CD4-positive, alpha-beta memory T cell (primary cell): ENCODE results near the gene VPS18. TPM values are rescaled to one million over a fixed set of nuclear protein-coding genes. Genes with fewer than 3 reads are reported as not detected.

Experiments
- CTCF ChIA-PET: fragments of 350-600 bp; sonication (Branson Sonifier 250); formaldehyde crosslinking; loops from one replicate; lab custom pipeline; 2021; ENCODE audit warnings: inconsistent platforms; ENCODE audit not compliant: partially characterized antibody; lab: Charles Lee
- POLR2A ChIA-PET: fragments of 350-600 bp; sonication (Branson Sonifier 250); formaldehyde crosslinking; loops from one replicate; lab custom pipeline; 2021; ENCODE audit not compliant: partially characterized antibody; lab: Charles Lee
- DNase-seq, 5 donors: peaks; one replicate each; pipeline versions ENCODE4 v3.0.0 to v3.0.0-alpha.2; 2020 to 2022; ENCODE audit warnings: mixed read lengths in 1 of 5
- H3K27ac ChIP-seq: one replicate; pipeline ENCODE4 v1.7.0; 2013; ENCODE audit warnings: low read depth, low read length
- H3K27me3 ChIP-seq: 2 replicates; pipeline ENCODE4 v1.7.0; 2013; ENCODE audit warnings: mild to moderate bottlenecking, low read length, moderate library complexity; ENCODE audit not compliant: insufficient read depth
- H3K36me3 ChIP-seq: 2 replicates; pipeline ENCODE4 v1.7.0; 2013; ENCODE audit warnings: mild to moderate bottlenecking, low read length, moderate library complexity; ENCODE audit not compliant: insufficient read depth
- H3K4me1 ChIP-seq: 2 replicates; pipeline ENCODE4 v1.7.0; 2013; ENCODE audit warnings: mild to moderate bottlenecking, low read length, moderate library complexity; ENCODE audit not compliant: insufficient read depth
- H3K4me3 ChIP-seq, 2 donors: one replicate each; pipeline ENCODE4 v1.7.0; 2013; ENCODE audit warnings: low read length in 2 of 2, mild to moderate bottlenecking in 1 of 2
- H3K9me3 ChIP-seq, 2 donors: one replicate each; pipeline ENCODE4 v1.7.0; 2013; ENCODE audit warnings: low read length in 2 of 2, control low read depth in 1 of 2; ENCODE audit not compliant: control insufficient read depth in 1 of 2
- H3K27ac Mint-ChIP-seq, 7 donors: one replicate each; pipeline ENCODE4 v1.8.0; 2020 to 2021; ENCODE audit warnings: mixed read lengths in 7 of 7, mild to moderate bottlenecking in 6 of 7, inconsistent platforms in 3 of 7, moderate library complexity in 3 of 7
- H3K27me3 Mint-ChIP-seq, 2 donors: one replicate each; pipeline ENCODE4 v1.8.0; 2020 to 2021; ENCODE audit warnings: mixed read lengths in 2 of 2
- H3K36me3 Mint-ChIP-seq, 2 donors: one replicate each; pipeline ENCODE4 v1.8.0; 2020 to 2021; ENCODE audit warnings: mixed read lengths in 2 of 2, inconsistent platforms in 1 of 2, mild to moderate bottlenecking in 1 of 2
- H3K4me1 Mint-ChIP-seq, 4 donors: one replicate each; pipeline ENCODE4 v1.8.0; 2020 to 2021; ENCODE audit warnings: mixed read lengths in 4 of 4, mild to moderate bottlenecking in 1 of 4
- H3K4me3 Mint-ChIP-seq, 8 donors: one replicate each; pipeline ENCODE4 v1.8.0; 2020 to 2021; ENCODE audit warnings: mixed read lengths in 8 of 8, mild to moderate bottlenecking in 7 of 8, moderate library complexity in 6 of 8, inconsistent platforms in 3 of 8
- H3K9me3 Mint-ChIP-seq, 8 donors: one replicate each; pipeline ENCODE4 v1.8.0; 2020 to 2021; ENCODE audit warnings: mixed read lengths in 8 of 8, mild to moderate bottlenecking in 5 of 8, inconsistent platforms in 3 of 8, moderate library complexity in 1 of 8
- intact Hi-C: fragments of 100-400 bp; cut with micrococcal nuclease; formaldehyde crosslinking; loops from one replicate; pipeline ENCODE4 v1.15.1; 2023
- polyA plus RNA-seq, 2 donors: library from polyadenylated mRNA; unstranded; fragments of 300-500 nt; fragmentation: Illumina TruSeq; gene quantifications; one replicate each; pipeline ENCODE4 v1.2.3, GENCODE V29; 2021
- total RNA-seq, 2 experiments: library from RNA; stranded (reverse); gene quantifications; one replicate each; pipeline ENCODE4 v1.2.3, GENCODE V29; 2021

Gene VPS18
- total and polyA plus RNA-seq, 4 experiments from 2014 or later, result 14.6 to 21.6 (median 19.4) TPM

DNA sequence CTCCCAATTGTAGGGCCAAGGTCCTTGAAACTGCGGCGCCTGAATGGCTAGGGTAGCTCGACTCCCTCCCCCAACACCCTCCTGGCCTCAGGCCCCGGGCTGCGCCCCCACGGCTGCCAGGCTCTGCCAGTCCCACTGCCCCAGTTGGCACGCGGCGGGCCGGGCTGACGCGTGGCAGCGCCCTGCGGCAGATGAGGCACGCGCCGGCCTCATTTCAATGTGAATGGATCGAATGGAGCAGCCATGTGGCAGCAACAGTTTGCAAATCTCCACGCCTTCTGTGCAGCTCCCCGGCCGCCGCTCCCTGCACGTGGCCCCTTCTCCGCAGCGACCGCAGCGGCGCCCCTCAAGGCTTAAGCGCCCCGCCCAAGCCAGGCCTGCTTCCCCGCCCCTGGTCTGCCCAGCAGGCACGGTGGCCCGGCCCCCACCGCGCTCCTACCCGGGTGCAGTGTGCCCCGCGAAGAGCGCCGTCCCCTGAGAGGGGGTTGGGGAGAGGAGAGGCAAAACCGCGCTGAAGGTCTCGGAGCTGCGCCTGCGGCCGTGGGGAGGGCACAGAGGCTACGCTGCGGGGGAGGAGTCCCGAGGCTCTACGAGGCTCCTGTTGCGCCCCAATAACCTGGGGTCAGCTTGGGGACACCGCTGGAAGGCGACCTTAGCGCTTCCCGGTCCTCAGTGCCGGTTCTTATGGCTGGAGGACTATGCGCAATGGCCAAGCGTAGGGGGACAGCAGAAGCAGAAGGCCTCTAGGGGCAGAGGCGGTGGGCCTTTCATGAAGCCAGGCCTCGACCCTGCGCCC lies 31.8 kb downstream of the VPS18 start:
- Mint-ChIP-seq H3K27ac (no peak overlapping the region), H3K27me3 (peaks cover 30 to 36% of the 10 kb centered on the region in 2 donors), H3K36me3 (no peaks in the 10 kb centered on the region), H3K4me1 (peaks cover 21 to 50% (median 30%) of the 10 kb centered on the region in 4 donors), H3K4me3 (peak overlapping the region in 7 of 8 donors; percentile 6 to 87 (median 52)), H3K9me3 (no peaks in the 10 kb centered on the region)
- Histone ChIP-seq H3K4me3 (peak overlapping the region in 1 of 2 donors; percentile 28), H3K27me3 (peaks cover 27% of the 10 kb centered on the region), H3K27ac (no peak overlapping the region), H3K4me1 (peaks cover 50% of the 10 kb centered on the region), H3K9me3 (no peaks in the 10 kb centered on the region), H3K36me3 (no peaks in the 10 kb centered on the region)
- ChIA-PET POLR2A (interaction anchor here (0.8 to 1.5 kb wide), 2 partner anchors 15 to 190 kb away, joined by 3 read pairs; partner anchors contain the start of gene INO80), CTCF (interaction anchor here (1.6 kb wide), 1 partner anchor 20 kb away, joined by 5 read pairs; no protein-coding TSS in a partner anchor)
- no peak for DNase-seq
- intact Hi-C loops, result no loop called here

DNA sequence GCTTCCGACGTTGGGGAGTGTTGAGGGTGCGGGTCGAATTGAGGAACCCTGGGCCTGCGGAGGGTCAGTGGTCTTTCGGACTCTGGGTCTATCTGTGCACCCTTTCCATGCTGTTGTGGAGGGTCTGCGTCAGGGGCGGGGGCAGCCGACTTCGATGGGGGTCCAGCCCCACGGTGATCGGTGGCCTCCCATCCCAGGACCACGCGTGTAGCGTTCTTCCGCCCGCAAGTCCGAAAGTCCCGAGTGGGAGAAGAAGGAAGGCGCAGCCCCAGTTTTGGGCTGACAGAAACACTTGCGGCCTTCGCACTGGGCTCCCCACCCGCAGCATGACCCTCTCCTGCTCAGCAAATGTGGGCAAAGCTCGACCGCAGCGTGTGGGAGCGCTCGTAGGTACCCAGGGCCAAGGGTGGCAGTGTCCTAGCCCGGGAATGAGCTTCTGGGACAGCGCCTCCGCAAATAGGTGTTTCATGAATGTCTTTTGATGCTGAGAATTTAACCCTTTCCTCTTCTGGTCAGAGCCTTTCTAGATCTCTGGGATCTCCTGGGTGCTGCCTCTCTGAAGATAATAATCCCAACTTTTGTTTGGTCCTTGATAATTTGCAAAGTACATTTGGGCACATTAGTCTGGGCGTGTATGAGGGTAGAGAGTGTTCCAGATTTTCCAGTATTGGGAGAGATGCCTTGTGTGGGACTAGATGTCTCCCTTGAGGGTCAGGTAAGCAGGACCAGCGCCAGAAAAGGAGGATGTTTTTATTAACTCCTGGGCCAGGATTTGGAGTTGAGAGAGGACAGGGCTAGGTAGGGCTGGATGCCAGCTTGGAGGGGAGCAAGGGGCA lies 32.6 kb downstream of the VPS18 start:
- intact Hi-C loops, result no loop called here
- no peaks in the 10 kb centered on the region for H3K9me3 Mint-ChIP-seq
- Histone ChIP-seq H3K4me3 (peak overlapping the region in 1 of 2 donors; percentile 28), H3K36me3 (no peaks in the 10 kb centered on the region), H3K4me1 (peaks cover 52% of the 10 kb centered on the region), H3K27me3 (peaks cover 33% of the 10 kb centered on the region), H3K27ac (no peak overlapping the region), H3K9me3 (no peaks in the 10 kb centered on the region)
- no peak overlapping the region for H3K27ac Mint-ChIP-seq
- H3K36me3 Mint-ChIP-seq, result no peaks in the 10 kb centered on the region
- POLR2A ChIA-PET, result interaction anchor here (1.5 to 4.9 kb wide), 2 partner anchors 14 to 15 kb away, joined by 3 to 27 read pairs; no protein-coding TSS in a partner anchor
- peaks cover 38 to 44% of the 10 kb centered on the region in 2 donors for H3K27me3 Mint-ChIP-seq
- peak in 1 of 5 donors; percentile 23 for DNase-seq
- CTCF ChIA-PET, result interaction anchor here (0.9 to 1.6 kb wide), 2 partner anchors 21 kb away, joined by 3 to 5 read pairs; no protein-coding TSS in a partner anchor
- peaks cover 23 to 55% (median 33%) of the 10 kb centered on the region in 4 donors for H3K4me1 Mint-ChIP-seq
- H3K4me3 Mint-ChIP-seq, result peak overlapping the region in 7 of 8 donors; percentile 46 to 87 (median 76)

DNA sequence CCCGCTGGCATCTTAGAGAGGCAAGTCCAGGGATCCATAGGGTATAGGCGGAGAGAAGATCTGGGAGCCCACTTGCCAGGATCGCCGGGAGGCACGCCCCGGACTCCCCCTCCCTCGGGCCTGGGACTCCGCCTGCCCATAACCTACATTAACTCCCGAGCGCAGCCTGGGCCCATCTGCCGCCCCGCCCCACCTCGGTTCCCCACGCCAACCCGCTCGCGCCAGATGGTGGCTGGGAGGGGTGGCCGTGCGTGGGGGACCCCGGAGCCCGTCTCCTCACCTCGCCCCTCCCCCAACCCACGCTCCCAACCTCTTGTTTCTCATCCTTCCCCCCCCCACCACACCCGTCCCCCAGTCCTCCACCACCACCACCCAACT lies 33.2 kb downstream of the VPS18 start:
- H3K9me3 Mint-ChIP-seq, result no peaks in the 10 kb centered on the region
- peaks cover 52% of the 10 kb centered on the region for H3K4me1 ChIP-seq
- no peaks in the 10 kb centered on the region for H3K36me3 ChIP-seq
- H3K27me3 ChIP-seq, result peaks cover 33% of the 10 kb centered on the region
- DNase-seq, result no peak
- ChIA-PET CTCF (interaction anchor here (0.9 to 6.5 kb wide), 4 partner anchors 14 to 25 kb away, joined by 3 to 54 read pairs (median 4); no protein-coding TSS in a partner anchor), POLR2A (interaction anchor here (4.9 kb wide), 1 partner anchor 13 kb away, joined by 27 read pairs; no protein-coding TSS in a partner anchor)
- intact Hi-C loops, result no loop called here
- no peak overlapping the region for H3K4me3 ChIP-seq
- H3K36me3 Mint-ChIP-seq, result no peaks in the 10 kb centered on the region
- H3K27ac ChIP-seq, result no peak overlapping the region
- no peak overlapping the region for H3K27ac Mint-ChIP-seq
- H3K9me3 ChIP-seq, result no peaks in the 10 kb centered on the region
- peaks cover 23 to 55% (median 34%) of the 10 kb centered on the region in 4 donors for H3K4me1 Mint-ChIP-seq
- H3K27me3 Mint-ChIP-seq, result peaks cover 43 to 48% of the 10 kb centered on the region in 2 donors
- H3K4me3 Mint-ChIP-seq, result peak overlapping the region in 7 of 8 donors; percentile 46 to 87 (median 76)

DNA sequence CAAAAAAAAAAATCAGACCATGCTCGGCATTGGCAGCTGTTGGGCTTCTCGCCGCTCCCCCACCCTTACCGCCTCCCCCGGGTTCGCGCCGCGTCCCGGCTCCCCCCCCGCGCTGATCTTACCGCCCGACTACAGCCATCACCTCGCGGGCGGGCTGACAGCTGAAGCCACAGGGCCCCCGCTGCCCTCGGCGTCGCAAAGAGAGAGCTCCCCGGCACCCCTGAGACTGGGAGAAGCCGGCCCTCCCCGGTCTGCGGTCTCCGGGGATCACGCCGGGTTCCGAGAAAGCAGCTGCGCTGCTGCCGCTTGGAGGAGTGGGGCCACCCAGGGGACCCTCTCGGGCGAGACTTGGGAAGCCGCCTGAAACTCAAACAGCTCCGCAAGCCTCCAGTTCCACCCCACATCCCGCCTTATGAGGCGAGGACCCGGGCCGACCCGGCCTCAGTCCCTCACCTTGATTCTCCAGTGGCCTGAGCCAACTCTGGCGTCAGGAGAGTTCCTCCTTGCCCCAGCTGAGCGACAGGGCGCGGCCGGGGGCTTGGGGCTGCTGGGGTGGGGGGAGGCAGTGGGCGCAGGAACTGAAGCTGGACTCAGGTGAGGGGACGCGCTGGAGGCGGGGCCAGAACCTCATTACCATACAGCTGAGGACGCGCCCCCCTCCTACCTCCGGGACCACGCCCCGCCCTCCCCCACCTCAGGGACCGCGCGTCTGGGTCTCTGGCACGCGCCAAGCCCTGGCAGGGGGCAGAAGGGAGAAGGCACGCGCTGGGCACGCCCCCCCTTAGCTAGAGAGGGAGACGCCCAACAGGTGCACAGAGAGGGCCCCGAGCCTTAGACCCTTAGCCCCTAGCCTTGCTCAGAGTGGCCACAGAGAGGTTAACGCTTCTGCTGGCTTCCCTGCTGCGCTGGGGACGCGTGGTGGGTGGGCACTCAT lies 33.9 kb downstream of the VPS18 start:
- Histone ChIP-seq H3K36me3 (no peaks in the 10 kb centered on the region), H3K9me3 (no peaks in the 10 kb centered on the region), H3K4me1 (peaks cover 52% of the 10 kb centered on the region), H3K27me3 (peaks cover 33% of the 10 kb centered on the region), H3K4me3 (peak overlapping the region; percentile 42 to 57), H3K27ac (no peak overlapping the region)
- ChIA-PET CTCF (interaction anchor here (0.9 to 6.5 kb wide), 5 partner anchors 13 to 25 kb away, joined by 3 to 54 read pairs (median 4); no protein-coding TSS in a partner anchor), POLR2A (interaction anchor here (0.6 to 4.9 kb wide), 4 partner anchors 8 to 31 kb away, joined by 3 to 27 read pairs (median 4); no protein-coding TSS in a partner anchor)
- peaks cover 23 to 56% (median 34%) of the 10 kb centered on the region in 4 donors for H3K4me1 Mint-ChIP-seq
- H3K27me3 Mint-ChIP-seq, result peaks cover 43 to 49% of the 10 kb centered on the region in 2 donors
- peak in 1 of 5 donors; percentile 39 for DNase-seq
- H3K4me3 Mint-ChIP-seq, result peak overlapping the region; percentile 77 to 92 (median 84)
- H3K27ac Mint-ChIP-seq, result peak overlapping the region in 1 of 7 donors; percentile 32
- intact Hi-C loops, result loop anchor here (1.0 to 2.0 kb wide), 2 partner anchors 12 to 21 kb away; no protein-coding TSS in a partner anchor
- H3K36me3 Mint-ChIP-seq, result no peaks in the 10 kb centered on the region
- H3K9me3 Mint-ChIP-seq, result no peaks in the 10 kb centered on the region

DNA sequence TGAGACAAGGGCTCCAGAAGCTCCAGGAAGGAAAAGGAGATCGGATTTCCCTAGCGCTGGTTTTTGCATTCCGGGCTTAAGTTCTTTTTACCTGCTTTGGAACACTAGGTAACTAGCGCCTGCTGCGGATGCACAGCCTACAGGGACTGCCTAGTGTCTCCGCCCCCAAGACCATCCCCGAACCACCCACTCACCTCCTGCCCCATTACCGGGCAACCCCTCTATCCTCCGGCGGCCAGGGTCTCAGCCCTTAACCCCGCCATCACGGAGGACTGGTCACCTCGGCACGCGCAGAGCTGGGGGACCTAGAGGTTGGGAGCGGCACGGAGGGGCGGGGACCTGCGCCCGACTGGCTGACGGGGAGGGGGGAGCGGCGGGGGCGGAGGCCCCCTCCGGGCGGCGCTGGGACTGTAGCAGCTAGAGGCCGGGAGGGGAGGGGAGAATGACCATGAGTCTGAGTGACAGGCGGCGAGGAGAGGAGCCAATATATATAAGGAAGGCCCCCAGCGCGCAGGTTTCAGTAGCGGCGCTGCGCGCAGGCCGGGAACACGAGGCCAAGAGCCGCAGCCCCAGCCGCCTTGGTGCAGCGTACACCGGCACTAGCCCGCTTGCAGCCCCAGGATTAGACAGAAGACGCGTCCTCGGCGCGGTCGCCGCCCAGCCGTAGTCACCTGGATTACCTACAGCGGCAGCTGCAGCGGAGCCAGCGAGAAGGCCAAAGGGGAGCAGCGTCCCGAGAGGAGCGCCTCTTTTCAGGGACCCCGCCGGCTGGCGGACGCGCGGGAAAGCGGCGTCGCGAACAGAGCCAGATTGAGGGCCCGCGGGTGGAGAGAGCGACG lies 34.8 kb downstream of the VPS18 start, which contains the start of gene DLL4:
TSS of gene DLL4 (plus strand) at position 520 of the 839 bp plus-strand sequence. CDS start 329 bp downstream, outside the sequence.
- Mint-ChIP-seq H3K4me3 (peak within 1 kb of the TSS; percentile 77 to 92 (median 84)), H3K27me3 (peaks cover 46 to 54% of the 10 kb centered on the region in 2 donors), H3K9me3 (peaks cover 0 to 1% (median 0%) of the 10 kb centered on the region in 8 donors), H3K36me3 (no peaks in the 10 kb centered on the region), H3K4me1 (peaks cover 23 to 62% (median 34%) of the 10 kb centered on the region in 4 donors), H3K27ac (peak within 1 kb of the TSS in 1 of 7 donors; percentile 65)
- Histone ChIP-seq H3K4me1 (peaks cover 52% of the 10 kb centered on the region), H3K9me3 (no peaks in the 10 kb centered on the region), H3K36me3 (no peaks in the 10 kb centered on the region), H3K27ac (no peak within 1 kb of the TSS), H3K4me3 (peak within 1 kb of the TSS; percentile 42 to 57), H3K27me3 (peaks cover 33% of the 10 kb centered on the region)
- CTCF ChIA-PET, result interaction anchor here (0.9 to 6.5 kb wide), 4 partner anchors 12 to 26 kb away, joined by 3 to 54 read pairs (median 4); no protein-coding TSS in a partner anchor
- intact Hi-C loops, result loop anchor here (1.0 to 2.0 kb wide), 3 partner anchors 11 to 24 kb away; partner anchors contain the start of gene CHAC1
- POLR2A ChIA-PET, result interaction anchor here (0.6 to 4.9 kb wide), 5 partner anchors 9 to 32 kb away, joined by 3 to 27 read pairs (median 4); no protein-coding TSS in a partner anchor
- DNase-seq, result peak in 4 of 5 donors; percentile 21 to 49 (median 38)
